ENCODE data around the gene MXD4. TPM values are rescaled to one million over a fixed set of nuclear protein-coding genes. Genes with fewer than 3 reads are reported as not detected.

Gene MXD4
- total RNA-seq, 2 experiments from 2014 or later, result 3.7 to 5.0 TPM

Other genes with a start within 250 kb of the MXD4 start
- under 1 TPM; 0.59 to 0.65 TPM for gene NAT8L, start 202.8 kb downstream of the MXD4 start, total RNA-seq
- gene HAUS3, start 20.0 kb downstream of the MXD4 start, total RNA-seq, result 10 to 100 TPM; 22.6 to 25.9 TPM
- 1 to 10 TPM; 1.2 to 2.2 TPM for gene POLN, start 20.0 kb downstream of the MXD4 start, total RNA-seq
- 10 to 100 TPM in 1 of 2 experiments, 1 to 10 TPM in 1; 9.6 to 10.3 TPM for gene ZFYVE28, start 156.5 kb upstream of the MXD4 start, total RNA-seq
- gene CFAP99, start 156.8 kb upstream of the MXD4 start, total RNA-seq, result not detected
- 10 to 100 TPM; 91.9 to 92.1 TPM for gene RNF4, start 207.0 kb upstream of the MXD4 start, total RNA-seq

Data from activated CD8-positive, alpha-beta memory T cell treated with anti-CD3 and anti-CD28 coated beads for 36 hours (primary cell).